Liver (tissue), 9 donors: Measurements from ENCODE around the gene PLP2. TPM values are rescaled to one million over a fixed set of nuclear protein-coding genes. Genes with fewer than 3 reads are reported as not detected.
"Not testable (repeated sequence)": the region's sequence is repeated elsewhere in the genome, so short reads cannot be mapped to it uniquely, and the experiment has no call there.

Source experiments
- DNase-seq: peaks from one replicate; pipeline ENCODE4 v3.0.0-alpha.2; 2017; ENCODE audit warnings: low spot score
- H3K27ac ChIP-seq, 2 donors: one replicate each; pipeline ENCODE4 v1.7.0; 2013; ENCODE audit warnings: inconsistent platforms in 2 of 2, low read length in 2 of 2, control low read depth in 1 of 2, low read depth in 1 of 2, mild to moderate bottlenecking in 1 of 2
- H3K27me3 ChIP-seq, 4 donors: one replicate each; pipeline versions ENCODE4 v1.6.1 to v1.7.0; 2013; ENCODE audit warnings: low read length in 3 of 4, inconsistent platforms in 1 of 4, mild to moderate bottlenecking in 1 of 4, moderate library complexity in 1 of 4; ENCODE audit not compliant: control insufficient read depth in 4 of 4, insufficient read depth in 4 of 4
- H3K36me3 ChIP-seq, 4 donors: one replicate each; pipeline versions ENCODE4 v1.6.1 to v1.7.0; 2013; ENCODE audit warnings: low read length in 3 of 4, mild to moderate bottlenecking in 3 of 4, low read depth in 1 of 4, moderate library complexity in 1 of 4; ENCODE audit not compliant: control insufficient read depth in 4 of 4, insufficient read depth in 3 of 4
- H3K4me1 ChIP-seq, 4 donors: one replicate each; pipeline versions ENCODE4 v1.6.1 to v1.7.0; 2013; ENCODE audit warnings: low read length in 3 of 4, mild to moderate bottlenecking in 3 of 4, moderate library complexity in 1 of 4; ENCODE audit not compliant: control insufficient read depth in 4 of 4, insufficient read depth in 4 of 4
- H3K4me3 ChIP-seq, 3 donors: one replicate each; pipeline versions ENCODE4 v1.6.1 to v1.7.0; 2013; ENCODE audit warnings: low read length in 3 of 3, control low read depth in 1 of 3, low read depth in 1 of 3, mild to moderate bottlenecking in 1 of 3
- H3K9ac ChIP-seq, 2 donors: one replicate each; pipeline ENCODE4 v1.7.0; 2013; ENCODE audit warnings: low read length in 2 of 2, mild to moderate bottlenecking in 2 of 2, moderate library complexity in 2 of 2, control low read depth in 1 of 2, low read depth in 1 of 2
- H3K9me3 ChIP-seq, 4 donors: one replicate each; pipeline versions ENCODE4 v1.6.1 to v1.7.0; 2013; ENCODE audit warnings: low read length in 3 of 4; ENCODE audit not compliant: control insufficient read depth in 4 of 4
- FOXA1 ChIP-seq: IDR thresholded peaks from 2 replicates; pipeline ENCODE4 v1.6.1; 2016; ENCODE audit warnings: antibody characterized with exemption
- FOXA2 ChIP-seq: IDR thresholded peaks from 2 replicates; pipeline ENCODE4 v1.6.1; 2016; ENCODE audit warnings: antibody characterized with exemption
- GABPA ChIP-seq, 2 donors: IDR thresholded peaks in 1 of 2; conservative IDR thresholded peaks in 1 of 2; 2 replicates each; pipeline ENCODE4 v1.6.1; 2016; ENCODE audit warnings: antibody characterized with exemption in 2 of 2, mild to moderate bottlenecking in 1 of 2, moderate library complexity in 1 of 2
- HNF4A ChIP-seq, 2 donors: conservative IDR thresholded peaks; 2 replicates each; pipeline ENCODE4 v1.6.1; 2016; ENCODE audit warnings: antibody characterized with exemption in 2 of 2, mild to moderate bottlenecking in 2 of 2
- HNF4G ChIP-seq: IDR thresholded peaks from 2 replicates; pipeline ENCODE4 v1.6.1; 2016; ENCODE audit warnings: antibody characterized with exemption
- JUND ChIP-seq, 2 donors: IDR thresholded peaks; 2 replicates each; pipeline ENCODE4 v1.6.1; 2016; ENCODE audit warnings: antibody characterized with exemption in 2 of 2
- NR2F2 ChIP-seq: IDR thresholded peaks from 2 replicates; pipeline ENCODE4 v1.6.1; 2016; ENCODE audit warnings: antibody characterized with exemption
- RXRA ChIP-seq, 2 donors: IDR thresholded peaks; 2 replicates each; pipeline ENCODE4 v1.6.1; 2017 to 2018; ENCODE audit warnings: antibody characterized with exemption in 2 of 2, mild to moderate bottlenecking in 1 of 2
- SP1 ChIP-seq: IDR thresholded peaks from 2 replicates; pipeline ENCODE4 v1.6.1; 2018; ENCODE audit warnings: antibody characterized with exemption, mild to moderate bottlenecking
- TAF1 ChIP-seq: conservative IDR thresholded peaks from 2 replicates; pipeline ENCODE4 v1.6.1; 2016; ENCODE audit warnings: antibody characterized with exemption, mild to moderate bottlenecking
- YY1 ChIP-seq: IDR thresholded peaks from 2 replicates; pipeline ENCODE4 v1.6.1; 2016; ENCODE audit warnings: antibody characterized with exemption, mild to moderate bottlenecking
- WGBS: extraction: QIAGEN DNeasy Blood & Tissue Kit; methylation state at CpG from one replicate; pipeline ENCODE4 v1.1.7; 2013; 5-methylcytosine and 5-hydroxymethylcytosine counted together
- polyA plus RNA-seq, 2 donors: library from polyadenylated mRNA; stranded (reverse) in 1 of 2; unstranded in 1 of 2; fragments of 200-250 nt in 1 of 2; fragments of >200 nt in 1 of 2; fragmentation: Nextera tagmentation in 1 of 2; extraction: Ambion mirVana in 1 of 2; gene quantifications; one replicate each; pipeline versions ENCODE4 v1.2.1 to v1.2.3, GENCODE V29; 2013 to 2015
- total RNA-seq, 2 donors: library from RNA; depleted of rRNA; stranded (reverse); fragments of >200 nt; gene quantifications; one replicate each; pipeline ENCODE4 v1.2.3, GENCODE V29; 2014
- TF ChIP-seq, protein P1 (sequence below): IDR thresholded peaks from 2 replicates; pipeline ENCODE4 v1.6.1; 2016; ENCODE audit warnings: antibody characterized with exemption, mild to moderate bottlenecking
- TF ChIP-seq, protein P2 (sequence below): fragments of 150-350 bp; IDR thresholded peaks from 2 replicates; pipeline ENCODE4 v1.5.1; 2017; ENCODE audit warnings: improper control_type of control experiment, low read depth, low read length; ENCODE audit not compliant: missing input control
- TF ChIP-seq, protein P3 (sequence below): IDR thresholded peaks from 2 replicates; pipeline ENCODE4 v1.6.1; 2016; ENCODE audit warnings: antibody characterized with exemption
- donor health status: healthy.
- donor health status: healthy.
- donor health status: healthy.
- donor health status: healthy.
- donor health status: healthy.

Gene PLP2
- total and polyA plus RNA-seq, 4 donors, result 2.4 to 24.5 (median 14.7) TPM

DNA sequence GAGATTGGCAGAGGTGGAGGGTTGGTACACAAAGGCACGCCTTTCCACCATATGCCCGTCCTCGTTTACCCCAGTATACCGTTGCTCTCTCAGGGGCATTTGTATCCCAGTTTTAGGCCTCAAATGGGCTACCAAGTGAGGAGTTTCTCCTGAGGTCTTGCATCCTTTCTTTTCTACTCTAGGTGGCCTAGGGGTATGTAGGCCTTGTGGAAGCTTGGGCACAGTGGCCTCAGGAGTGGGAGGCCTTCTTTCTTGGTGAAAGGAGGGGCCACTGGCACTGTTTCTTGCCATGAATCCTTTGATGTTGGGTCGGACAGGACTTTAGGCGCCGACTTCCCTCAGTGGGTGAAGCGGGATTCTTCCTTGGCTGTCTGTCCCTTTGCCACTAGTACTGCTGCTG is 24.4 kb upstream of the PLP2 start:
- WGBS, result 94% methylated on average over 8 of the region's 8 CpGs

DNA sequence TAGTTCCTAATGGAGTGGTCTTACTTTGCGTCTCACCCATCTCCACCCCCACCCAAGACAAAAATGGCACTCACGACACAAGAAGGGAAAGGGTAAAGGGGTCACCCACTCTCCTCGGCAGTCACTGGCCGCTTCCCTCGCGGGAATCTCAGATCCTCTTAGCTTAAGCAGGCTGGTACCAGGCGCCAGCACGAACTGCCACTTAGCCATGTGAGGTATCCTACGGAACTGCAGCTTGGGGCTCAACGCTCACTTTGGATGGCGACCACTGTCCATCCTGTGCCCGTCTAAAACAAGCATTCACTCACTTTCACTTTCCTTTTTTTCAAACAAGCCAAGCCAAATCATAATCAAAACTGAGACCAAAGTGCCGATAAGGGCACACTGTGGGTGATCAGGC is 23.8 kb upstream of the PLP2 start:
- Histone ChIP-seq H3K9ac (no peak overlapping the region), H3K36me3 (no peaks in the 10 kb centered on the region), H3K4me1 (peaks cover 0 to 7% (median 1%) of the 10 kb centered on the region in 4 donors), H3K27me3 (no peaks in the 10 kb centered on the region), H3K4me3 (no peak overlapping the region), H3K27ac (no peak overlapping the region), H3K9me3 (no peaks in the 10 kb centered on the region)
- TF ChIP-seq NR2F2, result no peak
- TF ChIP-seq YY1, result no peak
- no peak for TF ChIP-seq FOXA2
- TF ChIP-seq RXRA (IDR thresholded peaks at IDR 0.05), result no peak
- no peak for TF ChIP-seq HNF4A (conservative IDR thresholded peaks at IDR 0.05)
- no peak for TF ChIP-seq HNF4G
- TF ChIP-seq GABPA (IDR thresholded peaks at IDR 0.05 in 1 of 2, conservative IDR thresholded peaks at IDR 0.05 in 1 of 2), result no peak
- 91% methylated on average over 13 of the region's 13 CpGs for WGBS
- no peak for DNase-seq

More for the DNA sequence above, 24.4 kb upstream of the PLP2 start:
- no peak overlapping the region for H3K4me3 ChIP-seq
- no peaks in the 10 kb centered on the region for H3K9me3 ChIP-seq
- TF ChIP-seq FOXA2, result no peak
- TF ChIP-seq HNF4G, result no peak
- no peak for TF ChIP-seq TAF1
- no peaks in the 10 kb centered on the region for H3K27me3 ChIP-seq
- H3K27ac ChIP-seq, result no peak overlapping the region
- no peak for DNase-seq
- H3K4me1 ChIP-seq, result peaks cover 0 to 7% (median 1%) of the 10 kb centered on the region in 4 donors
- no peaks in the 10 kb centered on the region for H3K36me3 ChIP-seq
- no peak overlapping the region for H3K9ac ChIP-seq

DNA sequence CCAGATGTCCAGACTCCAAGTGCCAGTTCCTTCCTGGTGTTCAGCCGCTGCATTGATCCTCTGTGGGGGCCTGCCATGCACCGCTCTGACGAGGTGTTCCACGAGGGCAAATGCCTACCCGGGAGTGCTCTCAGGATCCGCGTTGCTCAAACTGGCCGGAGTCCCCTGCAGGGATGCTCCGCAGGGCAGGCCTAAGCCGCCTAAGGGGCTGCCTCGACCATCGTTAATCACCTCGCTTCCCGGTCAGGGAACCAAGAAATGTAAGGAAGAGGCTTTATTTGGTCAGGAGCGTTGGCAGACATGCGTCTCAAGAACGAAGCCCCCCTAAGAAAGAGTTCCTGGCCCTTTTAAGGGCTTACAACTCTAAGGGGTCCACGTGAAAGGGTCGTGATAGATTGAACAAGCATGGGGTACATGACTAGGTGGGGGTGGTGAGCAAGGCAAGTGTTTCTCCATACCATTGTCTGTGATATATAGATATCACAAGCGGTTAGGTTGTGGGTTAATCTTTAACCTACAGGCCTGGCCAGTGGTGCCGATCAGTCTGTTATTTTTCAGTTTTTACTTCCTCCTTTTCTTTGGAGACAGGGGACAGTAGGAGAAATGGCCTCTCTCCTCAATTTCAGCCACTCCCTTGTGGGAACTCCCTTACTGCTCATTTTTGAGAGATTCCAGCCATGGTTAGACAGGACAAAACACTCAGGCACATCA is 23.2 kb upstream of the PLP2 start:
- WGBS, result 83% methylated on average over 21 of the region's 21 CpGs
- not testable (repeated sequence) for H3K4me3 ChIP-seq, H3K4me1 ChIP-seq, H3K36me3 ChIP-seq, H3K9me3 ChIP-seq, DNase-seq, H3K27me3 ChIP-seq, H3K9ac ChIP-seq
- peak overlapping the region in 1 of 2 donors; percentile 12 for H3K27ac ChIP-seq

DNA sequence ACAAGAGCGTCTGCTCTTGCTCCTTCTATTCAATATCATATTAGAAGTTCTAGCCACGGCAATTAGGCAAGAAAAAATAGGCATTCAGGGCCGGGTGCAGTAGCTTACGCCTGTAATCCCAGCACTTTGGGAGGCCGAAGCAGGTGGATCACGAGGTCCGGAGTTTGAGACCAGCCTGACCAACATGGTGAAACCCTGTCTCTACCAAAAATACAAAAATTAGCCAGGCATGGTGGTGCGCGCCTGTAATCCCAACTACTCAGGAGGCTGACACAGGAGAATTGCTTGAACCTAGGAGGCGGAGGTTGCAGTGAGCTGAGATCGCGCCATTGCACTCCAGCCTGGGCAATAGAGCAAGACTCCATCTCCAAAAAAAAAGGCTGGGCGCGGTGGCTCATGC is 22.4 kb upstream of the PLP2 start:
- H3K27ac ChIP-seq, H3K27me3 ChIP-seq, DNase-seq, H3K9ac ChIP-seq, H3K36me3 ChIP-seq, H3K4me1 ChIP-seq, H3K9me3 ChIP-seq, H3K4me3 ChIP-seq: not testable (repeated sequence)
- WGBS, result 96% methylated on average over 14 of the region's 14 CpGs

DNA sequence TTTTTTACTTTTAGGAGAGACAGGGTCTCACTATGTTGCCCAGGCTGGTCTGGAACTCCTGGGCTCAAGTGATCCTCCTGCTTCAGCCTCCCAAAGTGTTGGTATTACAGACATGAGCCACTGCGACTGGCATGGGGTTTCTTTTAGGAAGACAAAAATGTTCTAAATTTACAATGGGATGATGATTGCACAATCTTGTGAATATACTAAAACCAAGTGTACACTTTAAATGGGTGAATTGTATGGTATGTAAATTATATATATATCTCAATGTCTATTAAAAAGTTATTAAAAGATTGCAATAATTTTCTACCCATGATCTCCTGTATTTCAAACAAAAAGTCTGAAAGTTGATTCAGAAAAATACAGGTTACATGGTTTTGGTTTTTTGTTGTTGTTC is 18.2 kb upstream of the PLP2 start:
- Histone ChIP-seq H3K4me3 (no peak overlapping the region), H3K27me3 (no peaks in the 10 kb centered on the region), H3K27ac (no peak overlapping the region), H3K4me1 (peaks cover 0 to 7% (median 0%) of the 10 kb centered on the region in 4 donors), H3K9me3 (no peaks in the 10 kb centered on the region), H3K36me3 (no peaks in the 10 kb centered on the region), H3K9ac (no peak overlapping the region)
- no peak for DNase-seq
- WGBS, result 94% methylated on average over 1 of the region's 1 CpG
- TF ChIP-seq, protein P1, sequence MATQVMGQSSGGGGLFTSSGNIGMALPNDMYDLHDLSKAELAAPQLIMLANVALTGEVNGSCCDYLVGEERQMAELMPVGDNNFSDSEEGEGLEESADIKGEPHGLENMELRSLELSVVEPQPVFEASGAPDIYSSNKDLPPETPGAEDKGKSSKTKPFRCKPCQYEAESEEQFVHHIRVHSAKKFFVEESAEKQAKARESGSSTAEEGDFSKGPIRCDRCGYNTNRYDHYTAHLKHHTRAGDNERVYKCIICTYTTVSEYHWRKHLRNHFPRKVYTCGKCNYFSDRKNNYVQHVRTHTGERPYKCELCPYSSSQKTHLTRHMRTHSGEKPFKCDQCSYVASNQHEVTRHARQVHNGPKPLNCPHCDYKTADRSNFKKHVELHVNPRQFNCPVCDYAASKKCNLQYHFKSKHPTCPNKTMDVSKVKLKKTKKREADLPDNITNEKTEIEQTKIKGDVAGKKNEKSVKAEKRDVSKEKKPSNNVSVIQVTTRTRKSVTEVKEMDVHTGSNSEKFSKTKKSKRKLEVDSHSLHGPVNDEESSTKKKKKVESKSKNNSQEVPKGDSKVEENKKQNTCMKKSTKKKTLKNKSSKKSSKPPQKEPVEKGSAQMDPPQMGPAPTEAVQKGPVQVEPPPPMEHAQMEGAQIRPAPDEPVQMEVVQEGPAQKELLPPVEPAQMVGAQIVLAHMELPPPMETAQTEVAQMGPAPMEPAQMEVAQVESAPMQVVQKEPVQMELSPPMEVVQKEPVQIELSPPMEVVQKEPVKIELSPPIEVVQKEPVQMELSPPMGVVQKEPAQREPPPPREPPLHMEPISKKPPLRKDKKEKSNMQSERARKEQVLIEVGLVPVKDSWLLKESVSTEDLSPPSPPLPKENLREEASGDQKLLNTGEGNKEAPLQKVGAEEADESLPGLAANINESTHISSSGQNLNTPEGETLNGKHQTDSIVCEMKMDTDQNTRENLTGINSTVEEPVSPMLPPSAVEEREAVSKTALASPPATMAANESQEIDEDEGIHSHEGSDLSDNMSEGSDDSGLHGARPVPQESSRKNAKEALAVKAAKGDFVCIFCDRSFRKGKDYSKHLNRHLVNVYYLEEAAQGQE, result no peak
- TF ChIP-seq HNF4A (conservative IDR thresholded peaks at IDR 0.05) (no peak), FOXA1 (no peak), SP1 (no peak), YY1 (no peak), JUND (IDR thresholded peaks at IDR 0.05) (no peak), RXRA (IDR thresholded peaks at IDR 0.05) (no peak)
- TF ChIP-seq, protein P2, sequence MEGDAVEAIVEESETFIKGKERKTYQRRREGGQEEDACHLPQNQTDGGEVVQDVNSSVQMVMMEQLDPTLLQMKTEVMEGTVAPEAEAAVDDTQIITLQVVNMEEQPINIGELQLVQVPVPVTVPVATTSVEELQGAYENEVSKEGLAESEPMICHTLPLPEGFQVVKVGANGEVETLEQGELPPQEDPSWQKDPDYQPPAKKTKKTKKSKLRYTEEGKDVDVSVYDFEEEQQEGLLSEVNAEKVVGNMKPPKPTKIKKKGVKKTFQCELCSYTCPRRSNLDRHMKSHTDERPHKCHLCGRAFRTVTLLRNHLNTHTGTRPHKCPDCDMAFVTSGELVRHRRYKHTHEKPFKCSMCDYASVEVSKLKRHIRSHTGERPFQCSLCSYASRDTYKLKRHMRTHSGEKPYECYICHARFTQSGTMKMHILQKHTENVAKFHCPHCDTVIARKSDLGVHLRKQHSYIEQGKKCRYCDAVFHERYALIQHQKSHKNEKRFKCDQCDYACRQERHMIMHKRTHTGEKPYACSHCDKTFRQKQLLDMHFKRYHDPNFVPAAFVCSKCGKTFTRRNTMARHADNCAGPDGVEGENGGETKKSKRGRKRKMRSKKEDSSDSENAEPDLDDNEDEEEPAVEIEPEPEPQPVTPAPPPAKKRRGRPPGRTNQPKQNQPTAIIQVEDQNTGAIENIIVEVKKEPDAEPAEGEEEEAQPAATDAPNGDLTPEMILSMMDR, result no peak
- TF ChIP-seq, protein P3, sequence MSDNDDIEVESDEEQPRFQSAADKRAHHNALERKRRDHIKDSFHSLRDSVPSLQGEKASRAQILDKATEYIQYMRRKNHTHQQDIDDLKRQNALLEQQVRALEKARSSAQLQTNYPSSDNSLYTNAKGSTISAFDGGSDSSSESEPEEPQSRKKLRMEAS, result no peak
